Muscle layer of colon (tissue), 2 donors: ENCODE measurements around the gene SGPL1.

Experiments
- H3K27ac ChIP-seq: one replicate; pipeline ENCODE4 v1.7.0; 2013; ENCODE audit warnings: low read depth, mild to moderate bottlenecking, low read length, moderate library complexity
- H3K27me3 ChIP-seq, 2 donors: one replicate each; pipeline ENCODE4 v1.7.0; 2013; ENCODE audit warnings: low read length in 2 of 2, mild to moderate bottlenecking in 2 of 2; ENCODE audit not compliant: insufficient read depth in 2 of 2, control insufficient read depth in 1 of 2
- H3K36me3 ChIP-seq: one replicate; pipeline ENCODE4 v1.7.0; 2013; ENCODE audit warnings: mild to moderate bottlenecking, low read length; ENCODE audit not compliant: insufficient read depth
- H3K4me1 ChIP-seq: one replicate; pipeline ENCODE4 v1.7.0; 2013; ENCODE audit warnings: mild to moderate bottlenecking, low read length; ENCODE audit not compliant: insufficient read depth
- H3K4me3 ChIP-seq, 2 donors: one replicate each; pipeline ENCODE4 v1.7.0; 2013; ENCODE audit warnings: low read length in 2 of 2, low read depth in 1 of 2, mild to moderate bottlenecking in 1 of 2, moderate library complexity in 1 of 2
- H3K9ac ChIP-seq: one replicate; pipeline ENCODE4 v1.7.0; 2013; ENCODE audit warnings: low read length
- H3K9me3 ChIP-seq: one replicate; pipeline ENCODE4 v1.7.0; 2013; ENCODE audit warnings: mild to moderate bottlenecking, low read length
- donor health status: abdominal sarcoma.
- donor health status: Adenocarcinoma of cecum.

The SGPL1 gene

GRCh38 chr10:70782086-70782745 lies 33.5 kb upstream of the SGPL1 start:
- no peak overlapping the region for H3K27ac ChIP-seq
- H3K9ac ChIP-seq = no peak overlapping the region
- H3K4me1 ChIP-seq = no peaks in the 10 kb centered on the region
- H3K27me3 ChIP-seq = no peaks in the 10 kb centered on the region
- H3K4me3 ChIP-seq = no peak overlapping the region
- H3K9me3 ChIP-seq = no peaks in the 10 kb centered on the region
- no peaks in the 10 kb centered on the region for H3K36me3 ChIP-seq

GRCh38 chr10:70782746-70783680 lies 32.7 kb upstream of the SGPL1 start:
- H3K4me3 ChIP-seq = no peak overlapping the region
- H3K4me1 ChIP-seq = no peaks in the 10 kb centered on the region
- H3K36me3 ChIP-seq = no peaks in the 10 kb centered on the region
- no peaks in the 10 kb centered on the region for H3K9me3 ChIP-seq
- no peaks in the 10 kb centered on the region for H3K27me3 ChIP-seq
- H3K9ac ChIP-seq = no peak overlapping the region
- H3K27ac ChIP-seq = no peak overlapping the region

GRCh38 chr10:70784016-70784415 lies 31.7 kb upstream of the SGPL1 start:
- Histone ChIP-seq H3K36me3 (no peaks in the 10 kb centered on the region), H3K27me3 (no peaks in the 10 kb centered on the region), H3K4me1 (no peaks in the 10 kb centered on the region), H3K9ac (no peak overlapping the region), H3K27ac (no peak overlapping the region), H3K9me3 (no peaks in the 10 kb centered on the region), H3K4me3 (no peak overlapping the region)

- H3K36me3 ChIP-seq = no peaks in the 10 kb centered on the region
- H3K27me3 ChIP-seq = no peaks in the 10 kb centered on the region
- H3K9me3 ChIP-seq = no peaks in the 10 kb centered on the region
- H3K27ac ChIP-seq = no peak overlapping the region
- H3K4me1 ChIP-seq = no peaks in the 10 kb centered on the region
- no peak overlapping the region for H3K4me3 ChIP-seq
- H3K9ac ChIP-seq = no peak overlapping the region
Measured at GRCh38 chr10:70784471-70784870, 31.3 kb upstream of the SGPL1 start.

GRCh38 chr10:70785190-70785589 lies 30.6 kb upstream of the SGPL1 start, which contains the start of gene TBATA:
Gene TBATA (minus strand): TSS chr10:70785377. CDS start chr10:70783379, 1,998 bp downstream.
- Histone ChIP-seq H3K4me1 (no peaks in the 10 kb centered on the region), H3K9me3 (no peaks in the 10 kb centered on the region), H3K27ac (no peak within 1 kb of the TSS), H3K36me3 (no peaks in the 10 kb centered on the region), H3K27me3 (no peaks in the 10 kb centered on the region), H3K9ac (no peak within 1 kb of the TSS), H3K4me3 (no peak within 1 kb of the TSS)

- no peak overlapping the region for H3K9ac ChIP-seq
- no peaks in the 10 kb centered on the region for H3K4me1 ChIP-seq
- H3K27ac ChIP-seq = no peak overlapping the region
- H3K4me3 ChIP-seq = no peak overlapping the region
- H3K27me3 ChIP-seq = no peaks in the 10 kb centered on the region
- no peaks in the 10 kb centered on the region for H3K9me3 ChIP-seq
- H3K36me3 ChIP-seq = no peaks in the 10 kb centered on the region
Measured at GRCh38 chr10:70786799-70787415, 28.8 kb upstream of the SGPL1 start.

- Histone ChIP-seq H3K9me3 (no peaks in the 10 kb centered on the region), H3K4me3 (no peak overlapping the region), H3K4me1 (no peaks in the 10 kb centered on the region), H3K36me3 (no peaks in the 10 kb centered on the region), H3K27me3 (no peaks in the 10 kb centered on the region), H3K9ac (no peak overlapping the region), H3K27ac (no peak overlapping the region)
Measured at GRCh38 chr10:70791386-70792039, 24.2 kb upstream of the SGPL1 start.

- H3K9ac ChIP-seq = no peak overlapping the region
- H3K27me3 ChIP-seq = peaks cover 0 to 5% of the 10 kb centered on the region in 2 donors
- H3K4me3 ChIP-seq = no peak overlapping the region
- no peaks in the 10 kb centered on the region for H3K4me1 ChIP-seq
- no peak overlapping the region for H3K27ac ChIP-seq
- no peaks in the 10 kb centered on the region for H3K9me3 ChIP-seq
- no peaks in the 10 kb centered on the region for H3K36me3 ChIP-seq
Measured at GRCh38 chr10:70795613-70796012, 20.1 kb upstream of the SGPL1 start.

- Histone ChIP-seq H3K9me3 (no peaks in the 10 kb centered on the region), H3K4me3 (no peak overlapping the region), H3K27ac (no peak overlapping the region), H3K4me1 (no peaks in the 10 kb centered on the region), H3K36me3 (no peaks in the 10 kb centered on the region), H3K9ac (no peak overlapping the region), H3K27me3 (peaks cover 0 to 5% of the 10 kb centered on the region in 2 donors)
Measured at GRCh38 chr10:70797840-70798239, 17.9 kb upstream of the SGPL1 start.

GRCh38 chr10:70799124-70799523 lies 16.6 kb upstream of the SGPL1 start:
- no peak overlapping the region for H3K4me3 ChIP-seq
- no peaks in the 10 kb centered on the region for H3K9me3 ChIP-seq
- H3K9ac ChIP-seq = no peak overlapping the region
- H3K4me1 ChIP-seq = no peaks in the 10 kb centered on the region
- no peak overlapping the region for H3K27ac ChIP-seq
- H3K27me3 ChIP-seq = peaks cover 0 to 5% of the 10 kb centered on the region in 2 donors
- H3K36me3 ChIP-seq = no peaks in the 10 kb centered on the region

- H3K27me3 ChIP-seq = peaks cover 0 to 5% of the 10 kb centered on the region in 2 donors
- no peak overlapping the region for H3K4me3 ChIP-seq
- no peaks in the 10 kb centered on the region for H3K4me1 ChIP-seq
- no peak overlapping the region for H3K27ac ChIP-seq
- no peaks in the 10 kb centered on the region for H3K36me3 ChIP-seq
- H3K9me3 ChIP-seq = no peaks in the 10 kb centered on the region
- no peak overlapping the region for H3K9ac ChIP-seq
Measured at GRCh38 chr10:70801854-70802253, 13.9 kb upstream of the SGPL1 start.
